ENCODE data around the gene TK2.

DNA sequence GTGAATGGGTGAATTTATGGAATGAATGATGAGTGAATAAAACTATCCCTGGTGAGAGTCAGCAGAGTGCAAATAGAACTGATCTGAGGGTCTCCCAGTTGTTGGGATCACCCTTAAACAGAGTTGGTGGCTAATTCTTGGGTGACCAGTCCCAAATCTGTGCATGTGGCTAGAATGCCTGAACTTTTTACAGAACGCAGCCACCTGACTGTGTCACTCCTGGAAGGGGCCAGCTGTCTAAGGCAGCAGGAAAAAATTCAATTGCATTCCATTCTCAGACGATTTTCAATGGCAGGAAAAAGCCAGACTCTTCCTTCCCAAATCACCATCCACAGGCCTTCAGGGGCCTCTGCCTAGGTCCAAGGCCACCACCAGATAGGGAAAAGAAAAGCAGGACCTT is 79.4 kb downstream of the TK2 start:
- TF ChIP-seq EP300 (IDR thresholded peaks at IDR 0.05; ENCODE audit: borderline replicate concordance) (no peak), FOXM1 (IDR thresholded peaks at IDR 0.05; ENCODE audit: borderline replicate concordance, low read depth) (no peak), TAF1 (IDR thresholded peaks at IDR 0.05; ENCODE audit: low read depth) (no peak)
- TF ChIP-seq, protein P1, sequence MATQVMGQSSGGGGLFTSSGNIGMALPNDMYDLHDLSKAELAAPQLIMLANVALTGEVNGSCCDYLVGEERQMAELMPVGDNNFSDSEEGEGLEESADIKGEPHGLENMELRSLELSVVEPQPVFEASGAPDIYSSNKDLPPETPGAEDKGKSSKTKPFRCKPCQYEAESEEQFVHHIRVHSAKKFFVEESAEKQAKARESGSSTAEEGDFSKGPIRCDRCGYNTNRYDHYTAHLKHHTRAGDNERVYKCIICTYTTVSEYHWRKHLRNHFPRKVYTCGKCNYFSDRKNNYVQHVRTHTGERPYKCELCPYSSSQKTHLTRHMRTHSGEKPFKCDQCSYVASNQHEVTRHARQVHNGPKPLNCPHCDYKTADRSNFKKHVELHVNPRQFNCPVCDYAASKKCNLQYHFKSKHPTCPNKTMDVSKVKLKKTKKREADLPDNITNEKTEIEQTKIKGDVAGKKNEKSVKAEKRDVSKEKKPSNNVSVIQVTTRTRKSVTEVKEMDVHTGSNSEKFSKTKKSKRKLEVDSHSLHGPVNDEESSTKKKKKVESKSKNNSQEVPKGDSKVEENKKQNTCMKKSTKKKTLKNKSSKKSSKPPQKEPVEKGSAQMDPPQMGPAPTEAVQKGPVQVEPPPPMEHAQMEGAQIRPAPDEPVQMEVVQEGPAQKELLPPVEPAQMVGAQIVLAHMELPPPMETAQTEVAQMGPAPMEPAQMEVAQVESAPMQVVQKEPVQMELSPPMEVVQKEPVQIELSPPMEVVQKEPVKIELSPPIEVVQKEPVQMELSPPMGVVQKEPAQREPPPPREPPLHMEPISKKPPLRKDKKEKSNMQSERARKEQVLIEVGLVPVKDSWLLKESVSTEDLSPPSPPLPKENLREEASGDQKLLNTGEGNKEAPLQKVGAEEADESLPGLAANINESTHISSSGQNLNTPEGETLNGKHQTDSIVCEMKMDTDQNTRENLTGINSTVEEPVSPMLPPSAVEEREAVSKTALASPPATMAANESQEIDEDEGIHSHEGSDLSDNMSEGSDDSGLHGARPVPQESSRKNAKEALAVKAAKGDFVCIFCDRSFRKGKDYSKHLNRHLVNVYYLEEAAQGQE (IDR thresholded peaks at IDR 0.05; ENCODE audit: low read depth) = no peak

All from Ishikawa (cell line).